IPS DF 4.7 (cell line): ENCODE results near the gene MTCL1.

ENCODE experiments used
- DNase-seq: peaks from one replicate; pipeline ENCODE4 v3.0.0-alpha.2; 2013; ENCODE audit warnings: low spot score; ENCODE audit errors: extremely low read depth

The MTCL1 gene

DNA sequence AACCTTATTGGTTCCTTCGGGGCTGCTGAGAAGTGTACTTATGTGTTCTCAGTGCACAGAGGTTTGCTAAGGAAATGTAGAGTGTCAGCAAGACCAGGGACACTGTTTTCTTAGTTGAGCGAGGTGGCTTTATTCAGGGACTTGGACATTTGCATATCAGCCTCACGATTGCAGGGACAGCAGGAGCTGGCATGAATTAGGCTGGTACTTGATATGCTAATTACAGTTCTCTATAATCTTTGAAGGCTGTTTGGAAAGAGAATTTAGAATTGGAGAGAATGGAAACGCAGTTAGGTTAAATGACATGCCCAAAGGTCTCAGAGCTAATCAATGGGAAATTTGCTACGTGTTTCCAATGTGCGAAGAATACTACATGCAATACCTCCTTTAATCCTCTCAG lies 18.7 kb upstream of the MTCL1 start:
- DNase-seq = no peak

DNA sequence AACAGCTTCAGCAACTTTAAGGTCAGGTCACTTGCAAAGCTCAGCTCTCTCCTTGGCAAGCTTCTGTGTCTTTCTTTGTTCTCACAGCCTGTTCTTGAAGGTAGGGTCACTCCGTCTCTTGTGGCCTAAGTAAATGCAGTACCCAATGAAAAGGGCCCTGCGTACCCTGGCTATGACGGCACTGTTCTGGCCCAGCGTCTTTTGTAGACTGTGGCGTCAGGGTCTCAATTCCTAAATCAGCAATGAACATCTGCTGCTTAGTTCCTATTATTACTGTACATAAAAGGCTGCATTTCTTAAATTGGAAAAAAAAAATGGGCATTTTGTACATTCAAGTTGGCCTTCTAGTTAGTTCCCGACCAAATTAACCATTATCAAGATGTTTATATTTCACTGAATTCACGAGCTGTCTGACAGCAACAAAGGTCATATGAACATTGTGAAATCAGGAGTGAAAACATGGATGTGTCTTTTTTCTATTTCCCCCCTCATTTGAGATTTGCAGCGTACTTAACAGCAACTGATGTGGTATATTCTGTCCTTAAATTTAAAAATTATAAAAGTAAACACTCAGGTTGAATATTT lies 17.0 kb upstream of the MTCL1 start:
- no peak for DNase-seq

DNA sequence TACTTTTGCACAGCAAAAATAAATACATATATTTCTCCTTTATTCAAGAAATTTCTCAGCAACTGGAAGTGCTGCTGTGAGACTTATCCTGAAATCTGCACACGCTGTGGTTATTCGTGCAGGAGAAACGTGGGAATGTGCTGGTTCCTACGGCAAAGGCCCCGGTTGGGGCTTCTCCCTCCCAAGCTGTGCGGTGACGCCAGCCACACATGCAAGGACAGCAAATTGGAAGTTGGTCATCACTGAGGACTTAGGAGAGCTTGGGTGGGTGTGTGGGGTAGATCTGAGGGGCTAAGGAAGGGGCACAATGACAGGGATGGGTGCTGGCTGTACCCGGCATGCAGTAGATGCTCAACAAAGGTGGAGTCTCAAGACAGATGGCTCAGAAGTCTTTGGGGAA lies 16.5 kb upstream of the MTCL1 start:
- no peak for DNase-seq

- no peak for DNase-seq
Measured at GRCh38 chr18:8689517-8689916, 15.8 kb upstream of the MTCL1 start.

DNA sequence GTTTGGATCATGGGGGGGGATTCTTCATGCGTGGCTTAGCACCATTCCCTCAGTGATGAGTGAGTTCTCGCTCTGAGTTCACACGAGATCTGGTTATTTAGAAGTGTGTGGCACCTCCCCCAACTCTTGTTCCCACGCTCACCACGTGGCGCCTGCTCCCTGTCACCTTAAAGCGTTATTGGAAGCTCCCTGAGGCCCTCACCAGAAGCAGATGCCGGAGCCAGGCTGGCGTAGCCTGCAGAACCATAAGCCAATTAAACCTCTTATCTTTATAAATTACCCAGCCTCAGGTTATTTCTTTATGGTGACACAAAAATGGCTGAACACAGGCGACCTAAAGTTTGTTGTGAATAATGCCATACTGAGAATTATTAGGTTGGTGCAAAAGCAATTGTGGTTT lies 10.5 kb upstream of the MTCL1 start:
- no peak for DNase-seq

- DNase-seq = no peak
Measured at GRCh38 chr18:8695932-8696517, 9.3 kb upstream of the MTCL1 start.

GRCh38 chr18:8696749-8697211 lies 8.6 kb upstream of the MTCL1 start:
- no peak for DNase-seq

GRCh38 chr18:8699126-8699525 lies 6.2 kb upstream of the MTCL1 start:
- DNase-seq = no peak

DNA sequence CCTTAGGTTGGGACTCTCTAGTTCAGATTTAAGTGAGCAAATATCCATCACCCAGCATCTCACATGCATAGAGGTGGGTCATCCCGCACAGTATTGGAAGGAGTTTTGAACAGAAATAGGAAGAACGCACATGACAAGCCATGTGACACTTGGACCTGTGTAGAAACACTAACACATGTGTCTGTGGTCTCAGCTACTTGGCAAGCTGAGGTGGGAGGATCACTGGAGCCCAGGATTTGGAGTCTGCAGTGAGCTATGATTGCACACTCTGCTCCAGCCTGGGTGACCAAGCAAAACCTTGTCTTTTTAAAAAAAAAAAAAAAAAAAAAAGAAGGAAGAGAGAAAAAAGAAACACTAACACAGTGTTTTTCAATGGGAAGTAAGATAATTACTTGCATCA lies 5.4 kb upstream of the MTCL1 start:
- no peak for DNase-seq

DNA sequence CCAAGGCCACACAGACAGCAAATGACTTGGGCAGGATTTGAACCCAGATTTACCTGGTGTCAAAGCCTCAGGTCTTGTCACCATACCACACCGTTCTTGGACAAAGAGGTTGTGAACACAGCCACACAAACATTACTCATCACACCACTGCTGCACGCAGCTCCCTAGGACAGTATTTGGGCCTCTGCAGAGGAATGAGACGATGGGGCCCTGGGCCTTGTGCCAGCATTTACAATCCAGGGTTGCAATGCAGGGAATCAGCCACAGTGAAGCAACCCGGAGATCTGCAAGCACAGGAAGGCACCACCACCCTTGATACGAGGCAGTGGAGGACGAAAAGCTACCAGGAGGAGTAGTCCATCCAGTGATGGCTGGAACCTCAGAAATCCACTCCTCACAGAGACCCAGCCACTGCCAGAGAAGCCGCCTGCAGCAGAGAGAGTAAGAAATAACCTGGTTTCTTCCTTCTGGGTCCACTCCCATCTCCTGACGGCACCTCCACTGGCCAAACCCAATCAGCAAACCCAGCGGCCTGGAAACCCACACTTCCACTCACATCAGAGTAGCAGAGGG lies 3.7 kb upstream of the MTCL1 start:
- DNase-seq = no peak

GRCh38 chr18:8702668-8703067 lies 2.7 kb upstream of the MTCL1 start:
- DNase-seq = no peak

GRCh38 chr18:8703092-8703709 lies 2.2 kb upstream of the MTCL1 start:
- no peak for DNase-seq

GRCh38 chr18:8703781-8704301 lies 1.5 kb upstream of the MTCL1 start:
- no peak for DNase-seq

GRCh38 chr18:8704361-8705237 lies 757 bp upstream of the MTCL1 start:
- no peak for DNase-seq

DNA sequence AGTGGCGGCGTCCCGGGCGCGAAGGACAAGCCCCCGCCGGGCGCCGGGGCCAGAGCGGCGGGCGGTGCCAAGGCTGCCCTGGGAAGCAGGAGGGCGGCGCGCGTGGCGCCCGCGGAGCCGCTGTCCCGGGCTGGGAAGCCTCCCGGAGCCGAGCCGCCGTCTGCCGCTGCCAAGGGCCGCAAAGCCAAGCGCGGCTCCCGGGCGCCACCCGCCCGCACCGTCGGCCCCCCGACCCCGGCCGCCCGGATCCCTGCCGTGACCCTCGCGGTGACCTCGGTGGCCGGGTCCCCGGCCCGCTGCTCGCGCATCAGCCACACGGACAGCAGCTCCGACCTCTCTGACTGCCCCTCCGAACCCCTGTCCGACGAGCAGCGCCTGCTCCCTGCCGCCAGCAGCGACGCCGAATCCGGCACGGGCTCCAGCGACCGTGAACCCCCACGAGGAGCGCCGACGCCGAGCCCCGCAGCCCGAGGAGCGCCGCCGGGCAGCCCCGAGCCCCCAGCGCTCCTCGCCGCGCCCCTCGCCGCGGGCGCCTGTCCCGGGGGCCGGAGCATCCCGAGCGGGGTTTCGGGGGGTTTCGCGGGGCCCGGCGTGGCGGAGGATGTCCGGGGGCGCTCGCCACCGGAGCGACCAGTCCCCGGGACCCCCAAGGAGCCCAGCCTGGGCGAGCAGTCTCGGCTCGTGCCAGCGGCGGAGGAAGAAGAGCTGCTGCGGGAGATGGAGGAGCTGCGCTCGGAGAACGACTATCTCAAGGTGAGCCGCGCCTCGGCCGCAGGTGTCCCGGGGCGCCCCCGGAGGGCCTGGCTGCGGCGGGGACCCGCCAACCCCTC lies 820 bp downstream of the MTCL1 start:
- DNase-seq = no peak

GRCh38 chr18:8706791-8707555 lies 1.6 kb downstream of the MTCL1 start:
- DNase-seq = no peak

GRCh38 chr18:8707556-8708300 lies 2.4 kb downstream of the MTCL1 start:
- DNase-seq = no peak

DNA sequence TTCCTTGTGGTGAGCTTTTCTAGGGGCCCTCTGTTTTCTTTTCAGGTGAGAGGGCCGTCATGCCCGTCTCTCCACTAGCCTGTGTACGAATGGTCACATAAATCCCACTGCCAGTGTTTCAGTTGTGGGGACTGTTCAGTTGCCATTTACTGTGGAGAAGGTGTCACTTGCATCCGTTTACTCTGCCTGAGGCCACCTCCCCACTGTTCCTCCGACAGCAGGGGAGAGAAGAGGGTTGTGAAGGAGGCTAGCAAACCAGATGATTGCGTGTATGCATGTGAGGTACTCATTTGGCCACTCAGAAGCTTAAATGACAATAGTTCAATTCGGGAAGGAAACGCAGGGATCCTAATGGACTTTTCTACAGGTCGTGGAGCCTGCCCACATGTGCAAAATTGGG lies 3.3 kb downstream of the MTCL1 start:
- no peak for DNase-seq
